HepG2 (cell line): ENCODE measurements around the gene SLC13A3. TPM values are rescaled to one million over a fixed set of nuclear protein-coding genes. Genes with fewer than 3 reads are reported as not detected.

Experiments
- ASH2L ChIP-seq: fragments of 300-600, 200-600 bp; sonication (generic); IDR thresholded peaks from 2 replicates; pipeline ENCODE4 v1.7.0; 2017; ENCODE audit warnings: low read depth, mild to moderate bottlenecking, moderate library complexity, mixed read lengths, low read length; ENCODE audit not compliant: insufficient read length
- BCL6 ChIP-seq: IDR thresholded peaks from 2 replicates; pipeline ENCODE4 v1.6.1; 2016; ENCODE audit warnings: missing genetic modification reagents, missing compliant biosample characterization
- CREBL2 ChIP-seq: sonication (generic); formaldehyde crosslinking; IDR thresholded peaks from 2 replicates; pipeline ENCODE4 v1.8.1; 2023; ENCODE audit warnings: missing genetic modification reagents, mild to moderate bottlenecking, borderline replicate concordance
- DDIT3 ChIP-seq: sonication (generic); formaldehyde crosslinking; IDR thresholded peaks from 2 replicates; pipeline ENCODE4 v1.4.0; 2020; ENCODE audit warnings: mild to moderate bottlenecking, missing genetic modification reagents
- HOXA5 ChIP-seq: sonication (generic); formaldehyde crosslinking; IDR thresholded peaks from 2 replicates; pipeline ENCODE4 v1.4.0; 2020; ENCODE audit warnings: missing genetic modification reagents
- KAT2B ChIP-seq: fragments of 150-350 bp; IDR thresholded peaks from 2 replicates; pipeline ENCODE4 v1.6.1; 2014; ENCODE audit warnings: low read depth, low read length, borderline replicate concordance
- NAIF1 ChIP-seq: sonication (generic); formaldehyde crosslinking; IDR thresholded peaks from 2 replicates; pipeline ENCODE4 v1.5.0; 2020; ENCODE audit warnings: mild to moderate bottlenecking, missing genetic modification reagents, borderline replicate concordance
- PHF5A ChIP-seq: IDR thresholded peaks from one replicate; pipeline ENCODE4 v1.6.1; 2018; ENCODE audit warnings: low read depth, missing genetic modification reagents; ENCODE audit not compliant: unreplicated experiment
- PRMT3 ChIP-seq: sonication (generic); formaldehyde crosslinking; IDR thresholded peaks from 2 replicates; pipeline ENCODE4 v1.8.1; 2022; ENCODE audit warnings: low read depth, mild to moderate bottlenecking, moderate library complexity, missing genetic modification reagents, borderline replicate concordance
- THRA ChIP-seq: sonication (generic); formaldehyde crosslinking; IDR thresholded peaks from 2 replicates; pipeline ENCODE4 v1.4.0; 2020; ENCODE audit warnings: missing genetic modification reagents, borderline replicate concordance
- U2AF1 ChIP-seq: fragments of 200-400 bp; formaldehyde crosslinking; optimal IDR thresholded peaks from 2 replicates; pipeline ENCODE3; 2017; ENCODE audit warnings: mild to moderate bottlenecking, low read depth, low read length
- ZFP37 ChIP-seq: sonication (generic); formaldehyde crosslinking; IDR thresholded peaks from 2 replicates; pipeline ENCODE4 v1.4.0; 2020; ENCODE audit warnings: missing genetic modification reagents, borderline replicate concordance
- ZNF292 ChIP-seq: sonication (generic); formaldehyde crosslinking; IDR thresholded peaks from 2 replicates; pipeline ENCODE4 v1.8.1; 2022; ENCODE audit warnings: mild to moderate bottlenecking, low read depth, missing genetic modification reagents, borderline replicate concordance
- ZNF33B ChIP-seq: sonication (generic); formaldehyde crosslinking; IDR thresholded peaks from 2 replicates; pipeline ENCODE4 v1.5.1; 2020; ENCODE audit warnings: mild to moderate bottlenecking, missing genetic modification reagents
- ZNF407 ChIP-seq: sonication (generic); formaldehyde crosslinking; IDR thresholded peaks from one replicate; pipeline ENCODE4 v1.5.1; 2020; ENCODE audit warnings: mild to moderate bottlenecking, missing genetic modification reagents; ENCODE audit errors: not compliant biosample characterization
- ZNF557 ChIP-seq: sonication (generic); formaldehyde crosslinking; IDR thresholded peaks from 2 replicates; pipeline ENCODE4 v1.4.0; 2020; ENCODE audit warnings: missing genetic modification reagents
- ZNF597 ChIP-seq: sonication (generic); formaldehyde crosslinking; IDR thresholded peaks from 2 replicates; pipeline ENCODE4 v1.5.0; 2020; ENCODE audit warnings: missing genetic modification reagents
- ZNF619 ChIP-seq: sonication (generic); formaldehyde crosslinking; IDR thresholded peaks from 2 replicates; pipeline ENCODE4 v1.4.0; 2020; ENCODE audit warnings: mild to moderate bottlenecking, missing genetic modification reagents
- polyA plus RNA-seq, 8 experiments: library from polyadenylated mRNA; depleted of rRNA in 3 of 8; stranded (reverse) in 7 of 8; unstranded in 1 of 8; fragments of >200 nt; fragmentation: Illumina TruSeq in 4 of 8; extraction: Trizol in 4 of 8; gene quantifications; 2 replicates each; pipeline versions ENCODE4 v1.2.1 to v1.2.3, GENCODE V29; 2011 to 2016; ENCODE audit warnings: low read depth in 4 of 8, missing spikeins in 1 of 8, mixed read lengths in 1 of 8; ENCODE audit not compliant: insufficient read depth in 1 of 8
- total RNA-seq, 5 experiments: library from RNA; depleted of rRNA; stranded (reverse); fragments of >200 nt; fragmentation: Illumina TruSeq; extraction: Trizol; gene quantifications; 2 replicates each; pipeline ENCODE4 v1.2.3, GENCODE V29; 2016; ENCODE audit warnings: low read depth in 1 of 5

SLC13A3 gene
- total and polyA plus RNA-seq, 2 of the 13 experiments (the other 11 are each of a cell fraction or from before 2014, with no cell fraction given): 66.5 to 76.0 TPM

- TF ChIP-seq DDIT3: no peak; the same call in 1 of the 2 replicates
- TF ChIP-seq U2AF1: no peak
- peak; percentile 20 for TF ChIP-seq ZNF407 (CRISPR knock-in tag)
- no peak for TF ChIP-seq HOXA5 (CRISPR knock-in tag)
- peak; percentile 80; the same call in 1 of the 2 replicates for TF ChIP-seq THRA (CRISPR knock-in tag)
- TF ChIP-seq BCL6 (CRISPR knock-in tag): peak; percentile 83
- TF ChIP-seq ASH2L: peak; percentile 89
- no peak for TF ChIP-seq PRMT3 (CRISPR knock-in tag)
- TF ChIP-seq PHF5A: no peak
- TF ChIP-seq ZNF597 (CRISPR knock-in tag): no peak
- TF ChIP-seq ZFP37: no peak; the same call in 1 of the 2 replicates
- TF ChIP-seq ZNF33B (CRISPR knock-in tag): peak; percentile 51; the same call in 1 of the 2 replicates
- TF ChIP-seq ZNF292 (CRISPR knock-in tag): peak; percentile 91; the same call in 1 of the 2 replicates
- TF ChIP-seq ZNF557: no peak
- no peak for TF ChIP-seq KAT2B
- TF ChIP-seq NAIF1 (CRISPR knock-in tag): no peak
- TF ChIP-seq ZNF619: peak; percentile 69; the same call in 1 of the 2 replicates
- no peak for TF ChIP-seq CREBL2 (CRISPR knock-in tag)
Observed at GRCh38 chr20:46607191-46607848, 43.9 kb downstream of the SLC13A3 start (continued).
